HG03025 (cell line): Measurements from ENCODE around the gene EVC2.
A peak's percentile ranks its signal among the peaks of the same experiment; 100 is the strongest.

Source experiments
- ATAC-seq: cut with Tn5 transposase; IDR thresholded peaks from one replicate; pipeline ENCODE4 v1.9.1; 2021; ENCODE audit warnings: mild to moderate bottlenecking, moderate library complexity; ENCODE audit not compliant: unreplicated experiment, low FRiP score

EVC2 gene

GRCh38 chr4:5708449-5709206 lies at the start of gene EVC2:
Gene EVC2 (minus strand): TSS chr4:5708559. CDS start chr4:5708513, 46 bp downstream.
- peak; percentile 41 for ATAC-seq

- no peak for ATAC-seq
Measured at GRCh38 chr4:5757954-5758353, 49.6 kb upstream of the EVC2 start.

- ATAC-seq = no peak
Measured at GRCh38 chr4:5757536-5757935, 49.2 kb upstream of the EVC2 start.

GRCh38 chr4:5757091-5757490 lies 48.7 kb upstream of the EVC2 start:
- no peak for ATAC-seq

- no peak for ATAC-seq
Measured at GRCh38 chr4:5756271-5756670, 47.9 kb upstream of the EVC2 start.

GRCh38 chr4:5755679-5756078 lies 47.3 kb upstream of the EVC2 start:
- no peak for ATAC-seq

- no peak for ATAC-seq
Measured at GRCh38 chr4:5755161-5755560, 46.8 kb upstream of the EVC2 start.

GRCh38 chr4:5754529-5754881 lies 46.1 kb upstream of the EVC2 start:
- no peak for ATAC-seq

GRCh38 chr4:5753766-5754528 lies 45.6 kb upstream of the EVC2 start:
- no peak for ATAC-seq

GRCh38 chr4:5753366-5753765 lies 45.0 kb upstream of the EVC2 start:
- ATAC-seq = no peak

GRCh38 chr4:5752376-5753184 lies 44.2 kb upstream of the EVC2 start:
- ATAC-seq = no peak

GRCh38 chr4:5751666-5752375 lies 43.5 kb upstream of the EVC2 start:
- ATAC-seq = no peak

GRCh38 chr4:5750946-5751665 lies 42.7 kb upstream of the EVC2 start:
- ATAC-seq = no peak

- no peak for ATAC-seq
Measured at GRCh38 chr4:5750052-5750945, 41.9 kb upstream of the EVC2 start.

- ATAC-seq = no peak
Measured at GRCh38 chr4:5749568-5749967, 41.2 kb upstream of the EVC2 start.

GRCh38 chr4:5747738-5748375 lies 39.5 kb upstream of the EVC2 start:
- no peak for ATAC-seq

- no peak for ATAC-seq
Measured at GRCh38 chr4:5746829-5747737, 38.7 kb upstream of the EVC2 start.
